NCI-H1105 treated with DMSO at 0.1 percent for 48 hours (cell line): ENCODE measurements around the gene MPDZ.

ENCODE experiments used
- DNase-seq: peaks from one replicate; lab custom pipeline; 2025; lab: John Stamatoyannopoulos, UW

Gene MPDZ

DNA sequence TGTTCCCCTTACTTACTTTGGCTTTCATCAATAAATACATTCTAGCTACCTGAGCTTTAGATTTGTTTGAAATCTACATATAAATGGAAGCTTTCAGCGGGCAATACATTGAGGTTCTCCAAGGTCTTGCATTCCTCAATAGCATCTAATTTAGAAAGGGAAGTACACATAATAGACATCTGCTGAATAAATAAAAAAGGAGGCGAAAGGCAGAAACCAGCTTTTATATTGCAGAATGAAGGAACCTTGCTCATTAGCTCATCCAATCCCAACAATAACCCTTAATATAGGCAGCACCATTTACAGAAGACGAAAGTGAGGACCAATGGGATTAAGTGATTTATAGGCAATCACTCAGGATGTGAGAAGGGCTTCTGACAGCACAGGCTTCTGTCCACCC, 147.5 kb downstream of the MPDZ start:
- no peak for DNase-seq

DNA sequence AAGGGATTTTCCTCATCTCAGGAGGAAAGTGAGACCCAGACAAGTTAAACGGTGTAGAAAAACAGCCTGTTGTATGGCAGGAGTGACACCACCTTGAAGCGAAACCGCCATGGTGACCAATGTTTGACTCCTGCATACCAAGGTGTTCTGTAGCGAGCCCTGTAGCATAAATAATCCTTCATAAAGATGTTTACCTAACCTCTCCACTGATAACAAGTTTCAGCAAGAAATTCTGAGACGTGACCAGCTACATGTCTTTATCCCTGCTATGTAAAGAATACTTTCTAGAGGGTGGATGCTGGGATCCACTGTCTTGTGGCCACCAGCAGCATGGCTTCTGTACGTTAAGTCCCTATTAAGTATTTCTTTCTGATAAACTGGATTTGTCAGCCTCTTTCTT, 148.1 kb downstream of the MPDZ start:
- DNase-seq = no peak

DNA sequence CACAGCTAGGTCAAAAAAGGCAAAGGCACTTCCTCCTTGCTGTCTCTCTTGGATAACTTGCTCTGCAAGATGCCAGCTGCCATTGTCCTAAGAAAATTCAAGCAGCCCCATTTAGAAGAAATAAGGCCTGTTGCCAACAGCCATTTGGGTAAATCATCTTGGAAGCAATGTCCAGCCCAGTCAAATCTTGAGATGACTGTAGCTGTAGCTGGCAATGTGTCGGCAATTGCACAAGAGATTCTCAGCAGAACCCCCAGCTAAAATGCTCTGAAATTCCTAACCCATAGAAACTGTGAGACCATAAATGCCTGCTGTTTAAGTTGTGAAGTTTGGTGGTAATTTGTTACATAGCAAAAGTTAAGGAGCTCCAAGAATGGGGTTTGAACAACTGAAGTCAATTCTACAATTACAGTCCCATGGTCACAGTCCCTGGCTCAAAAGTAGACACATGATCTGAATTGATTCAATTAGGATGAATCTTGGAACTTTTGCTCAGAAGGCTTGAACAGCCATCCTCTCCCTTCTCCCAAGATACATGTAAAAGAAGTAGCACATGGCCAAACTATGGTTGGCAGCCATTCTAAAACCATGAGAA, 151.1 kb downstream of the MPDZ start:
- DNase-seq = no peak

DNA sequence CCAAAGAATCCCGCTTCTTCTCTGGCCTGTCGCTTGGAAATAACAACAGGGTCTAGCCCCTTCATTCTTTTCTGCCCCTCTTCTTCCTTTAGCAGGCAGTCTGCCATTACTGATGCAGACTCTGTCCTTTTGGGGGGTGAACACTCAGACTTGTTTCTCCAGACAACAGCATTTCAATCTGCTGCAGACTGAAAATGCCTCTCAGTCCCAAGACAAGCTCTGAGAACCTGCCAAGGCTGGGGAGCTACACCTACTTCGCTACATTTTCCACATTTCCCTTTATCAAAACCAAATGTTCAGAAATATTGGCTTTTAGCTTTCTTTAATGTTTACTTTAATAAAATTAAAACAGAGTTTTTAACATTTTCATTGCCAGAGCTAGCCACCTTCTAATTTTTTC, 152.4 kb downstream of the MPDZ start:
- DNase-seq = no peak

DNA sequence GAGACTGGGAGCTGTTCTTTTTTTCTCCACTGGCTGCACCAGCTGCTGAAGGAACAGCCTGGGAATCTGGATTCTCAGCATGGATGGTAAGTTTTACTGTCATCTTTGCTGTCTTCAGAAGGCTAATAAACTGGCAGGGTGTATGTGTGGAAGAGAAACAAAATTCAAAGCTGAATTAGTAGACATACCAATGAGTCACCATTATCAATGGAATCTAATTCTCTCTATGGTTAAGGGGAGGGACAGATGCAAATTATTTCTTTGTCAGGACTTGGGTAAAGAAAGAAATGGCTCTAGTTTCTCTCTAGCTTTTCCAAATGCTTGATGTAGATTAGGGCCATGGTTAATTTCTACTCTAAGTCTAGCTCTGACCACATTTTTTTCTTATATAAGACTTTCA, 154.2 kb downstream of the MPDZ start:
- DNase-seq = no peak

DNA sequence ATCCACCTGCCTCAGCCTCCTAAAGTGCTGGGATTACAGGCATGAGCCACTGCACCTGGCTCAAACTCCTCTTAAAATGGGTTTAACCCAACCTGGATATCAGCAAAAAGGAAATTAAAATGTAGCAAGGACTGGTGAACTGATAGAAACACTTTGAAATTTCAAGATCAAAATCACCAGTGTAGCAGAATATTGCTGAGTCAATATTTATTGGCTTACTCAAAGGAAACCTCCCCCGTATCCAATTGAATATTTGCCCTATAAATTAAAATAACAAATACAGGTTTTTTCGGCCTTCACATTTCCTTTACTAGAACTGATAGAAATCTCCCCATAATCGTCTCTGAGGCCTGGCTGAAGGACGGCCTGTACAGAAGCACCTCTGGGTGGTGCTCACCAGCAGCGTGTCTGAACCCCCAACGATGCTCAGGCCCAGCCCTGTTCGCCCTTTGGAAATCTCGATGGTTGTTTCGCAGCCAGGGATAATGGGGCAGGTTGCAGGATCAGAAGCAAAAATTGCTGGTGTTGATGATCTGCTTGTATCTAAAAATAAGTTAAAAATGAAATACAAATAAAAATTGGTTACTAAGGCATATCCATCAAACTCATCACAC, 156.6 kb downstream of the MPDZ start:
- DNase-seq = no peak

DNA sequence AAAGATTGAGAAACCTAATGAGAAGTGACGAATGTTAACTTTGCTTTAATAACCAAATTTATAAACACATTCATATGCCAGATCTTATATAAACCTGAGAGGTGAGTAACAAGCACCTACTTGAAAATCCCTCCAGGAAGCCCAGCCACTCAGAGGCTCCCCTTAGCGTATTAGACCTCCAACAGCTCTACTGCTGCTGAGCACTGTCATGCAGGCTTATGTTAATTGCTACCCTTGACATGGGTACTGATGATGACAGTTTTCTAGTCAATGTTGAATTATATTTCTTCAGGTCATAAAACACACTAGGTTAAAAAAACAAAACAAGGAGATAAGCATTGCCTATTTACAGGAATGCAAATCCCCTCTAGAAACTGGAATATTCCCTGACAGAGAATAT, 161.2 kb downstream of the MPDZ start:
- peak; percentile 20 for DNase-seq

DNA sequence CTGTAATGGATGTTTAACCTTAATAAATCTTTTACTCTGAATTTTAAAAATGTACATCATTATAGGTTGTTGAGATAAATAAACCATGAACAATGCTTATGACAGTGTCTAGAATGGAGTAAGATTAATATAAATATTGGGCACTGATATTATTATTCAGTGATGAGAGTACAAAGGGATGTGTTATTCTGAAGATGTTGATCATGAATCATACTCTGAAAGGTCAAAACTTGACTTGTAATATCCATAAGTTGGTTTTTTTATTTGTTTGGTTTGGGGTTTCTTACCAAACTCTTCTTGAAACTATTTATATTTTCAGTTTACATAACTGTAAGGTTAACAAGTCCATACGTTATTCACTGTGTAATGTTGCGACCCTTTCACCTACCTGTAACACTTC, 163.2 kb downstream of the MPDZ start:
- no peak for DNase-seq

DNA sequence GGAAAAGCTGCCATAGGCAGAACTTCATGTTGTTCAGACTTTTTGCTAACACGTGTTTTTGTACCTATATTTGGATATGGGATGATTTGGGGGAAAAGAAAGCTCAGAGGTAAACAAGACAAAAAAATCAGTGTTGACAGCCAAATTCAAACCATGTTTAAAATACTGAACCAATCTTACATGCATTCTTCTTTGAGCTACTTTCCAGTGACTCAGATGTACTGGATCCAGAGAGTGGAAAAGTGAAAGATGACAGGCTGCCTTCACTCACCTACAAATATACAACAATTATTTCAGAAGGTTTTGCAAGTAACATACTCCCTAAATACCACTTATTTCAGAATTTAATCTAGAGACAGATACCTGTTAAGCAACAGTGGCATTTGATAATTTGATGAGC, 165.7 kb downstream of the MPDZ start:
- DNase-seq = no peak

DNA sequence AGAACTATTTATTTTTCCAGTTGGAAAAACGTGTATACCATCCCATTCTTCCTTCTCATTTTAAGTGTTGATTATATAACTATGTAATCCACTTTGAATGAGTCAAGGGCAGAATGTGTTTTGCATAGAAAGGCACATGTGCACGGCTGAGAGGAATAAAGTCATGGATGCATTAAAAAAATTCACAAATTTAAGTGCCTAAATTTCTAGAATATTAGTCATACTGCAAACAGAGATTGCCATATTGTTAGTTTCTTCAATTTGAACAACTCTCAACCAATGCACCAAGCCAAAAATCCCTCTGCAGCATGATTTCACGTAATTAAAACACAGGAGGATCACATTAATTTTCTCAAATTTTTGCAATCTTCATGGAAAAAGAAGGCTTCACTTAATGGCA, 166.3 kb downstream of the MPDZ start:
- no peak for DNase-seq

DNA sequence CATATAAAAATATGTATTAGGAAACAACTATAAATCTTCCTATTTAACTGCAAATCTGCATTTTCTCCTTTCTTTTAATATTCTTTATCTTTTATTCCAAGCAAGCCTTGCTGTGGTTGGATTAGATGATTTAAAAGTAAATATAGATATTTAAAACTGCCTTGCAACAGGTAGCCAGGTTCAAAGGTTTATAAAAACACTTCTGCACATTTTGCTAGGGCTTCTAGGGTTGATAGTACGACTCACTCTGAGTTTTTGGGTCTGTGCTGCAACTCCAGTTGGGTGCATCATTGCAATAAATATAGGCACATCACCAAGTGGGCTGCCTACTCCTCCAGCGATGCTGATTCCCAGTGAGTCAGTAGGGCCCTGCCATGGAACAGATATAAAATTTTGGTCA, 167.7 kb downstream of the MPDZ start:
- DNase-seq = no peak

DNA sequence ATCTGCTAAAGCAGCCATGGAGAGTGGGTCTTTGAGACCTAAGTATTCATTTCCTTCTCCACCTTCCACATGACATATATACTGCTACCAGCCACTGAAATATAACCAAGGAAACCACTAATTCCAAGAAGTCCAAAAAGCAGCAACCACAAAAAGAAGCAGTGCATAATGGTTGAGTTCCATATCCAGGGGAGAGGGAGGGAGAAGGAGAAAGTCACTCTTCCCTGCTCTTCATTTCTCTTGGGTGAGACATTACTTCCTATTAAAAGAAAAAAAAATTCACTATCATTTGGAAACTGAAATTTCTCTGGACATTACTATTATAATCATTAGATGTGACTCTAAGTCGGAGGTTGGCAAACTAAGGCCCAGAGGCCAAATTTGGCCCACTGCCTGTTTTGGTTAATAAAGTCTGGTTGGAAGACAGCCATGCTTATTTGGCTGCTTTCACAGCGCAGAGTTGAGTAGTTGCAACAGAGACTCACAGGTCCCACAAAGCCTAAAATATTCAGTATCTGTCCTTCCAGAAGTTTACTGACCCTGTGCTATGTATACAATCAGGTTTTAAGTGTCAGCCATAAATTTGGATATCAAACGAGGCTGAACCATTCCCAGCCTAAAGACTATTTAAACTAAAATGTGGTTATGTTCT, 168.6 kb downstream of the MPDZ start:
- peak; percentile 52 for DNase-seq

DNA sequence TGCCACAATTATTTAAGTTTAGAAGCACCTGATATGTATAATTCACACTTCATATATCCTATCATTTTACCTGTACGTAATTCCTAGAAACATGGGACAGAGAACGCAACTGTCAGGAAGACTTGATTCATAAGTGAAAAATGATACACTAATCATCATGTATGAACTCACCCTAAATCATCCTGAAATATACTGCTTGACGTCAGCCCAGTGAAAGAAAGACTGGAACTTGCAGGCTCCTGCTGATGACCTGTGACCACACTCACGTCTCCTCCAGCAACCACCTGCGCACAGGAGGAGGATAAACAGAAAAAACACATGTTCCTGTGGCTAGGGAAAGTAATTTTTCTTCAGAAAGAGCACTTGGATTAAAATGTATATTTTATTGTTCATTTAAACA, 169.7 kb downstream of the MPDZ start:
- DNase-seq = no peak

DNA sequence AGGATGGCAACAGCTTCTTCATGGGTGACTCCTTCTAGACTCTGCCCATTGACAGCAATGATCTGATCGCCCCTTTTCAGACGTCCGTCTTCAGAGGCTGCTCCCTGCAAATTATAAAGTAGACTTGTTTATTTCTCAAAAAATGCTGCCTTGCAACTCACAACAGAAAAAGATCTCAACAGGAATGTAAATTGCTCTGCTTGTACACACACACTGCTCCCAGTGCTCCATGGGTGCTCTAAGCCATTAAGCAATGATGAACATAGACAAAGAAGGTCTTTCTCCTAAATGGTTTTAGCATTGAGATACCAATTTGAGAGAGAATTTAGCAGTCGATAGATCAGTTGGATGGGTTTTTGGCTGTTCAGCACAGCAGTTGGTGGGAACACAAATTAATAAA, 172.5 kb downstream of the MPDZ start:
- no peak for DNase-seq

DNA sequence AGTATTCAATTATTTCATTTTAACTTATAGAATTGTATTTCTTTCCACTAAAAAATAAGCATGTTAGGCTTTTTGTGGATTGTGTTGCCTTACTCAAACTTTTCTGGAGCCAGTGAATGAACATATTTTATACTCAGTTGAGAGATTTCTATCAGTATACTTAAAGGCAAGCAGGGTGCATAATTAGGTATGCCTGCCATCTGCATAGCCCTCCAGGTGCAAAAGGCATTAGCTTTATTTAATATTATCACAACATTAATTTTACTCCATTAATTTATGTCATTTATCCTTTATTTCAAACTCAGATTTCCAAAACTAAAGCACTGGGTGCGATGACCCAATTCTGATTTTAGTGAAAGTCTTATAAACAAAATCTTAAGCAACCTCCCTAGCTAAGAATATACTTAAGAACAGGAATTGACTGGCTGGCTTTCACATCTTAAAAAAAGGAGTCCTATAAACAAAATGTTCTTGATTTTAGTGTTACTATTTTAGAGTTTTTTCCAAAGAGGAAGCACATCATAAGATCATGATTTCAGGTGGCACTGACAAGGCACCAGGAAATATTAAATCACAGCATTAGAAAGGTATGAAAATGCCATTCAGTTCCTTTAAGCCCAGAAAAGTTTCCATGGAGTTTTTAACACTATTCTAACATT, 178.4 kb downstream of the MPDZ start:
- DNase-seq = no peak

DNA sequence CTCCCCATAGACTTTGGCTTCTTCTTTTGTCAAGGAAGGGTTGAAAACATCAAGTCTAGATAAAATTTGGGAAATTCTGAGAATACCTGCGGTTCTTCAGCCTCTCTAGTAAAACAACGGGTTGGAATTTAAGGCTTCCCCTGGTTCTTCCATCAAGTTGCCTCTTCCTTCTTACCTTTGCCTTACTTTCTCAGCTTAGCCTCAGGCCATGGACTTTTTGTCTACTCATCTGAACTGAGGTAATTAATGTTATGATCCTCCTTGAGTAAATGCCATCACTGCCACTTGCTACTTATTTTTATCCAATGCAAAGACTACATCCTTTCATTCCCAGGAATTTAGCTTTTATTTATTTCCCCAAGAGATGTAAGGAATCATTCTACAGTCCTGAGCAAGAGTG, 184.4 kb downstream of the MPDZ start:
- no peak for DNase-seq

DNA sequence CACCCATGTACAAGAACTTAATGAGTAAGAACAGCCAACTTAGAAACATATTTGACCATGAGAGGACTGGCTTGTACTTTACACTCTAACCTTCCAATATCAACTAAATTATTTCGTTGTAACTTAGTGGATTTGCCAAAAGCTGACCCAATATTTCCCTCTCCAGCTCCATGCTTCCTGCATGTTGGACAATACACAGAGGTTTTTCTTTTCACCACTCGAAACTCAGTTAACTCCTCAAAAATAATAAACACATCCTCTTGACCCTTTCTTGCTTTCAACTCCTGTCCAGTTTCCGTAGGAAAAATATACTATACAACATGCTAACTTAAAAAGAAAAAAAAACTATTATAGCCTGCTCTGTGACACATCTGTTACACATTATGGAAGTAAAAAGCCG, 188.9 kb downstream of the MPDZ start:
- DNase-seq = no peak

DNA sequence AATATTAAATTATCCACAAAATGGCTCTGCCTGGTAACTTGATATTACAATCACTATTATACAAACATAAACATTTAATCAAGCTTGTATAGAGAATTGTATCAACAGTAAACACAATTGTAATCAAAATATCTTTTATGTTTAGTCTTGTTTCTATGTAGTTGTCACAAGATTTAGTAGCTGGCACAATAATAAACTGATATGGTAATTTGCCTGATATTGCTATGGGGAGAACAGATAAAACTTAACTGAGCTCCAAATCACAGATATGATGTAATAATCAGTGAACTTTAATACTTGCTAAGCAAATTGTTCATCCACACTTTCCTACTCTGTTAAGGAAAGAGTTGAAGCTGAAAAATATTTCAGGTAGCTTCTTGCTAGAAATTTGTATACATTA, 189.8 kb downstream of the MPDZ start:
- no peak for DNase-seq

DNA sequence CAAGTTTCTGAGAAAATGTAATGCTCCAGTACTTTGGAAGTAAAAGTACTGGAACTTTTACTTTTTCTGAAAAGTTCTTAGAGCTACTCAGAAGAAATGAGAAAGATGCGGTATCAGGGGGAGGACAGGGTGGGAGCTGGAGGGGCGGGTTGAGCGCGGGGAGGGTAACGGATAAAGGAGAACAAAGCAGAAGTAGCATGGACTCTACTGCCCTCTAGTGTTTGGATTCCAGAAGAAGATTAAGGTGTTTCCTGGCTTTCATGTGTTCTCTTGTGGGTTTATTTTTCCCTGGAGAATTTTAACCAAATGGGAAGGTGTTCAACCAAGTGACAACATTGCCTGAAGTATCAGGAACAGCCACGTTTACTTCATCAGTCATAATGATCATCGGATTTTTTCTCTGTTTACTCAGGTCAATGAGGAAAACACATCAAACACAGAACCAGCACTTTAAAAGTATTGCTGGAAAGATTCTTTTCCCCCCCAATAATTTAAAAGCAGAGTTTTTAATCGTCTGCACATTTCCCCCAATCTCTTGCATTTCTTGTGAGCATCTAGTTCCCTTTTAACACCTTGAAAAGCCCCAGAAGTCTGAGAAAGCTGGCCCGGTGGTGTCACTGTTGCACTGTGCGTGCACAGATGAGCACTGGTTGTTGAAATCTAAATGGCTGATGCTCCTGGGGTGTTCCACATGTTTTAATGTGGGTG, 190.6 kb downstream of the MPDZ start:
- DNase-seq = peak; percentile 84

DNA sequence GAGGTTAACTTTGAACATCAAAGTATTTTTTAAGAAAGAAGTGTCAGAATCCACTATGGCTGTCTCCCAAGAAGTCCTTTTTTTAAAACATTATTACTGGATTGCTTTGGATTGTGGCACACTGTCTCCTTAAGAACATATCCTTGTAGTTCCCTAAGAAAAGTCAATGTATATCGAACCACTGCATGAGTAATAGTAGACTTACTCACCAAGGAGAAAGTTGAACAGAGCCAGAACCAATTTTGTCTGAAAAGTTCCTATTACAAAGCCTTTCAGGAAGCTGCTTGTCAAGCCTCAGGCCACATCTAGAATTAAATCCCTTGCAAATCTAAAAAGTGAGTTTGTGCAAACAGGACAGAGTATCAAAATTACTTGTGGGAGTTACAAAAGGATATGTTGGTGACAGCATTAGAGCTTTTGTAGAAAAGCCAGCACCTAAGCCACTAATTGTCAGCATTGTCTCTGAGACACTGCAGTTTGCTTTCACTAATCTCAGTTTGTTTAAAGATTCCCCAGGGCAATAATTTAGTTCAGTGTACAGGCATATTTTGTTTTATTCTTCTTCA, 195.4 kb downstream of the MPDZ start:
- no peak for DNase-seq

DNA sequence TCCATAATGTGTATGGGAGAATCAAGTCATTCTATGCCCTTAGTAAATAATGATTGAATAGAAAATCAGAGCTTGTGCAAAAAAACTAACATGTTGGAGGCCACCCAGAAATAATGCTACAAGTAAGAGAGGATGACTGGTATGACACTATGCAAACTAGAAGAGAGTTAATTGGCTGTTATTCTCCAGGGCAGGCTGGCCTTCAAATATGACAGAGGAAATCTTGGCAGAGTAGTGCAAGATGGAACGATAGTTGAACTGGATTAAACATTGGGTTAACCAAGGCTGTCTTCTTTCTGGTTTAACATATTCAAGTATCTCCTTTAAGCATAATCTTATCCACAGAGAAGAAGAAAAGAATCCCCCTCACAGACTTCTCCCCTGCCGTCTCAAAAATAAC, 196.1 kb downstream of the MPDZ start:
- DNase-seq = no peak

DNA sequence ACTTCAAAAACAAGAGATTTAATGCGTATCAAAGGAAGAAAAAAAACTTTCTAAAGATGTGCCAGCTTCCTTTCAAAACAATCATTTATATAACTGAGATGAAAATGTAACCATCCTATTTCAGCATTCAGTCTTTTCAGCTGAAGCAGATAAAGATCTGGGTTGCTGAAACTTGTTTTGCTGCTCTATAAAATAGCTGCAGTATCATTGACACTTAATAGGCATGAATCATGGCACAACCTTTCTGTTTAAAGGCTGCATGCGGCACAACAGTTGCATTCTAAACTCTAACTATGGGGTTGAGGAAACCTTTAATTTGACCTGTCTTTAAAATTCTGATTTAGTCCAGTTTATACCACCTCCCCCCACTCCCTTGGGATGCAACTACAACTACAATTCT, 196.7 kb downstream of the MPDZ start:
- DNase-seq = no peak
